HPDE6-E6E7 (cell line): ENCODE results near the gene RANBP9.
A peak's percentile ranks its signal among the peaks of the same experiment; 100 is the strongest.

Experiments used
- DNase-seq: peaks from one replicate; pipeline ENCODE4 v3.0.0; 2011; ENCODE audit warnings: missing footprints; ENCODE audit errors: extremely low spot score

The RANBP9 gene

DNA sequence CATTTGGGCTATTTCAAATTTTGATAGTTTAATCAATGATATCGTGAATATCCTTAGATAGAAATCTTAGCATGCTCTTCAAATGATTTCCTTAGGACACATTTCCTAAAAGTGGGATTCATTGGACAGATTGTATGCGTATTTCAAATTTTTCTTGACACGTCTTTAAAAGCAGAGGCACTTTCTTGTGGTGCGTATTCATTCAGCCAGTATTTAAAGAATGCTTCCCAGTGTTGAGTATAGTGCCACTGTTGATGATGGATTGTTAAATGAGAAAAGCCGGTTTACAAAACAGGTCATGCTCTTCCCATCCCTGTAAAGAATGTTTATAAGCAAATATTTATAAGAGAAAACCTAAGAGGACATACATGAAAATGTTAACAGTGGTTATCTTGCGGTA is 111.6 kb downstream of the RANBP9 start:
- no peak for DNase-seq

DNA sequence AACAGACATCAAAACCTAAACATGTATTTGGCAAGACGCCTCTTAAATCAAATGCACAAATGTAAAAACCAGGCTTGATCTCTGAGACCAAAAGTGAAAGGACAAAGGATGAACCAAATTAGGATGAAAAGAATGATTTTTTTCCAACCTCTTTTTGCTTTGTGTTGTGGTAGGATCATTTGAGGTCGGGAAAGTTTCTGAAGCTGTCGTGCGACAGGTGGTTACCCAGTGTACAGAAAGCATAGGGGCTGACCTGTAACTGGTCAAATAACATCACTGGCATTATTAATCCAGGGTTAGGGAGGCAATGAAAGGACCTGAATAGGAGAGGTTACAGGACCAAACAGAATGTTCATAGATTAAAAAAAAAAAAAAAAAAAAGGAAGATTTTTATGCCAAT is 114.6 kb downstream of the RANBP9 start:
- no peak for DNase-seq

DNA sequence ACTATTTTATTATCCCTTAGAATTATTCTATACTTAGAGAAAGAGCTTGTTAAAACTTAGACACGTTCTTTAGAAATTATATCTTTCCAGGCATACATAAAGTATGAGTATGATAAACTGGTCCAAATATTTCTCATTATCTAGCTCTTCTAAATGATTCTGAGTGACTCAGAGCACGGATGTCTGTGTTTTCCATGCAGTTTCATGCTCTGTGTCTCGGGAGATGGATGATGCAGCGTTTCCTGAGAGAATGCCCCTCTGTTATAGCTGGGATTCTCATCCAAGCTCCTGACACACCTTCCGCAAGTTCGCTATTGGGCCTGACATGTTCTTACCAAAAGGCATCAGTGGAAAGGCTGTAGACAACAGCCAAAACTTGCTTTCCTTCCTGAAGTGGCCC is 117.9 kb downstream of the RANBP9 start:
- DNase-seq = no peak

DNA sequence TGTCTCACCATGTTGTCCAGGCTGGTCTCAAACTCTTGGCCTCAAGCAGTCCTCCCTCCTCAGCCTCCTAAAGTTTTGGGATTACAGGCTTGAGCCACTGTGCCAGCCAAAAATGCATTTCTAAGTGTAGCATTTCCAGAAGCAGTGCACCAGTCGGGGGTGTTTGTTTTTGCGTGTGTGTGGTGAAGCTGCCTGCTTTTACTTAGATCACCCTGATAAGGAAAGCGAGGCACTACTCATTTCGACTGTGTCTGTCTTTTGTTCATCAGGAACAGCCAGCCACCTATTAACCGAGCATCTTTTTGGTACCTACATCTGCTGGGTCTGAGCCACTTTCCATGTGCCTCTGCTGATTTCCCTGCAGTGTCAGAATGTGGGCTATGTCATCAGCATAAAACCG is 118.5 kb downstream of the RANBP9 start:
- no peak for DNase-seq

DNA sequence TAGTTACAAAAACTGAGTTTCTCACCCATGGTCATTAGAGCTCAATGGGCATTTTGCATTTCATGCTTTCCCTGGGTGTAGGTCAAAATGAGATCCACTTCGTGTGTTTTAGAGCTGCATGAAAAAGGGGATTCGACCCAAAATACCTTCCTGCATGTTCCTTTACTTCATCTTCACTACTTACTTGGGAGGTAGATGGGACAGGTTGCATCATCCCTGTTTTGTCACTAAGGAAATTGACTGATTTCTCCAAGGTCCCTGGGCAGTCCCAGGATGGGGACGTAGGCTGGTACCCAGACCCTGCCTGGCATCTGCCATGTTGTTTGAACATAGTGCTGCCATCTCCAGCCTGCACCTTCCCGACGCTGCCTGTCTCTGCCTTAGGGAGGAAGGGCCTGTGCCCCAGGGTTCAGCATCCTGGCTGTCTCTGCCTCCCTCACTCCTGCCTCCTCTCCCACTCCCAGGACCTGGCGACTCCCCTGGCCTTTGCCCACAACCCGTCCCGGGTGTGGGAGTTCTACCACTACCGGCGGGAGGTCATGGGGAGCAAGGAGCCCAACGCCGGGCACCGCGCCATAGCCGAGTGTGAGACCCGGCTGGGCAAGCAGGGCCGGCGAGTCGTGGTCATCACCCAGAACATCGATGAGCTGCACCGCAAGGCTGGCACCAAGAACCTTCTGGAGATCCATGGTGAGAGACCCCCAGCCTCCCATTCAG is 120.3 kb downstream of the RANBP9 start:
- DNase-seq = no peak

DNA sequence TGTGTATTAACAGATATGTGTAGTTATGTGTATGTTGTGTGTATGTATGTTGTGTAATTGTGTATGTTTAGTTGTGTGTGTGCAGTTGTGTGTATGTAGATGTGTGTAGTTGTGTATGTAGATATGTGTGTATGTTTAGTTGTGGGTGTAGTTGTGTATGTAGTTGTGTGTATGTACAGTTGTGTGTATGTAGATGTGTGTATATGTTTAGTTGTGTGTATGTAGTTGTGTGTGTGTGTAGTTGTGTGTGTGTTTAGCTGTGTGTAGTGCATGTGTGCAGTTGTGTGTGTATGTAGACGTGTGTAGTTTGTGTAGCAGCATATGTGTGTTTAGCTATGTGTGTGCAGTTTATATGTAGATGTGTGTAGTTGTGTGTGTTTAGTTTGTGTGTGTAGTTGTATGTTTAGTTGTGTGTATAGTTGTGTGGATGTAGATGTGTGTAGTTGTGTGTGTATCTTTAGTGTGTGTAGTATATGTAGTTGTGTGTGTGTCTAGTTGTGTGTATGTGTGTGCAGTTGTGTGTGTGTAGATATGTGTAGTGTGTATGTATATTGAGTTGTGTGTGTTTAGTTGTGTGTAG is 121.0 kb downstream of the RANBP9 start:
- DNase-seq = no peak

DNA sequence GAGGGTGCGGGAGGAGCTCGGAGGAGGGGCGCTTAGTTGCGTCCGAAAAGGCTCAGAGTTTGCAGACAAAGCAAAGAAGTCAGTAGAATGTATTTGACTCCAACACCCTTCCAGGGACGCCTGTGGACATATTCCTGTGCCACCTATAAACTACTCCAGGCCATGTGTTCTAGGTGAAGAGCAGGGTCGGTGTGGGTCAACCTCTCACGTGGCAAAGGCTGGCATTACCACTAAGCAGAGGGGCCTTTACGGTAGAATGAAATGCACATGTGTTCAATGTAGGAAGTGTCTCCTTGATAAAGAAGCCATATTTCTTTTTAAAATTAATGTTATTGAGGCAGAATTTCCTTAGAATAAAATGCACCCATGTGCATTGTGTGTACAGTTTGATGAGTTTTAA is 121.8 kb downstream of the RANBP9 start:
- DNase-seq = no peak

DNA sequence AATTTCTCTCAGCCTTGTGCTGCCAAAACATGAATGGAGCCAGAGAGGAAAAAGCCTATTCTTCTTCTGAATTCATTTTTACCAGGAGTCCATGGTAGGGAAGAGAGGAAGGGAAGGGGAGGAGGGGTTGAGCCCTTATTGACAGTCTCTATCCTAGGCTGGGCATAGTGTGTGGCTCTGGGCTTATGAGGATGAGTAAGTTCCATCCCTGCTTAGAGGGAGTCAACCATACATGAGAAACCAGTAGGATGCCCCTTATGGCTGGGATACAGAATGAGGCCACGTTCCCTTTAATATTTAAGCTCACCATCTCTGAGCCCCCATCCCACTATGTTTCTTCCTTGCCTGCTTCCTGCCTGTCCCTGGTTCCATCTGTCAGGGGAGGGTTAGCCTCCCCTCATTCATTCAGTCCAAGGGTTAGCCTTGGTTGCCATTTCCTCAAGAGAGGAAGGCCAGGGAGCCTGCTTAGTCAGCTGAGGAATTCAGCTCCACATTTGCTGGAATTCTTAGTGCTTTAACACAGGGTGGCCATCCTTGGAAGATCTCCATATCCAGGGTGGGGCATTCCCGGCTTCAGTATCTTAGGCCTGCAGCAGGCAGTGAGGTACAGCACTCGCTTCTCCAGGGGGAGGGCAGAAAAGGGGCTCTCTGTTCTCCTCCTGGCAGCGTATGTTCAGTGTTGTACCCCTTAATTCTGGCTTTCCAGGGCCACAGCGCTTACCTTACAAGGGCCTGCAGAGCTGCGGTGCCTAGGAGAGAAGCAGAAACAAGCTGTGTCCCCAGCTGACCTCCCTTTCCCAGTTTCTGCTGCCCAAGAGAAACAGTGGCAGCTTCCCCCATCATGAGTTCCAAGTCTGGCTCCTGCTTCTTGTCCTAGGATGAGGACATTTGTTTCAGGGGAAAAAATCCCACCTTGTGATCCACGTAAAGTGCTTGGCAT is 124.8 kb downstream of the RANBP9 start:
- DNase-seq = no peak

DNA sequence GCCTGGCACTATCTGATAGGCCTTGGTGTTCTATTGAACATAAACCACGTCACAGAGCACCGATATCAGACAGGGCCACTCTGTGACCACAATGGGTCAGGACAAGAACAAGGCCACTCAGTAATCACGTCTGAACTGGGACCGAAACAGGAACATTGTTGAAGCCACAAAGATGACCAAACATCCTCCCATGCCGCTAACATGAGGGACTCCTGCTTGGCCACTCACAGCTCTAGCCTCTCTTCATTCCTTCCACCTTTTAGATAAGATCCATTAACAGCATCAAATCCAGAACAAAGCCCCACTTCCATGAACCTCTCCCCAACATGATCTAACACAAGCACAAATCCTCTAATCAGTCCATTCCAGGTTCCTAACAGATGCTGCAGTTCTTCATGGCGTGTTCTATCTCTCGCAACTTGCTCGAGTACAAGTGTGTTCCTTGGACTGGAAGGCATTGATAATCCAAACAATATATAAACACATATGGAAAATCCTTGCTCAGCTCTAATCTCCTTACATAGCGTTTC is 129.9 kb downstream of the RANBP9 start:
- DNase-seq = no peak

DNA sequence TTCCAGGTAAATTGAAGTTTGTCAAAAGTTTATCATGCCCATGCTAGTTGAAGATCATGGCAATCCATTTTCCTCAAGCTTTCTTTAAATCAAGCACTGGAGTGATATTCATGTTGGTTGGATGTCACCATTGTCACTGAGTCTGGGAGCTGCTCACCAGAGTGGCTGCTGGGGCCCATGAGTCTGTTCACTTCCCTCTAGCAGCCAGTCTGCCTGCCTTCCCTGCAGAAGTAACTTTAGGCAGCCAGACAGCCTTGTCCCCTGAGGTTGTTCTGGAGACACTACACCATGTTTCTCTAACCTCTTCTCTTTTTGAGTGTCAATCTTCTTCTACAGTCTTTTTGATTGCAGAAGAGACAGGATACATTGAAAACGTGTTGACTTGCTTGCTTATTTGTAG is 131.7 kb downstream of the RANBP9 start:
- no peak for DNase-seq

DNA sequence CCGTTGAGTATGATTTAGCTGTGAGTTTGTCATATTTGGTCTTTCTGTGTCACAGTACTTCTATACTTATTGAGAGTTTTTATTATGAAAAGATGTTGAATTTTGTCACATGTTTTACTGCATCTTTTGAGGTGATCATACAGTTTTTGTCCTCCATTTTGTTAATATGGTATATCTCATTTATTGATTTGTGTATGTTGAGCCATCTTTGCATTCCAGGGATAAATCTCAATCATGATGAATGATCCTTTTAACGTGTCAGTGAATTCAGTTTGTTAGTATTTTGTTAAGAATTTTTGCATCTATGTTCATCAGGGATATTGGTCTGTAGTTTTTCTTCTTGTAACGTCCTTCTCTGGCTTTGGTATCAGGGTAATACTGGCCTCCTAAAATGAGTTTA is 133.7 kb downstream of the RANBP9 start:
- DNase-seq = no peak

DNA sequence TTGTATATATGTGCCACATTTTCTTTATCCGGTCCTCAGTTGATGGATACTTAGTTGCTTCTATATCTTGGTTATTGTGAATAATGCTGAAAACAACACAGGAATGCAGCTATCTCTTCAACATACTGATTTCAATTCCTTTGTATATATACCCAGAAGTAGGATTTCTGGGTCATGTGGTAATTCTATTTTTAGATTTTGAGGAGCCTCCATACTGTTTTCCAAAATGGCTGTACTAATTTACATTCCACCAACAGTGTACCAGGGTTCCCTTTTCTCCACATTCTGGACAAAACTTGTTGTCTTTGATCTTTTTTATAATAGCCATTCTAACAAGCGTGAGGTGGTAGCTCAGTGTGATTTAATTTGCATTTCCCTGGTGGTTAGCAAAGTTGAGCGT is 135.6 kb downstream of the RANBP9 start:
- no peak for DNase-seq

DNA sequence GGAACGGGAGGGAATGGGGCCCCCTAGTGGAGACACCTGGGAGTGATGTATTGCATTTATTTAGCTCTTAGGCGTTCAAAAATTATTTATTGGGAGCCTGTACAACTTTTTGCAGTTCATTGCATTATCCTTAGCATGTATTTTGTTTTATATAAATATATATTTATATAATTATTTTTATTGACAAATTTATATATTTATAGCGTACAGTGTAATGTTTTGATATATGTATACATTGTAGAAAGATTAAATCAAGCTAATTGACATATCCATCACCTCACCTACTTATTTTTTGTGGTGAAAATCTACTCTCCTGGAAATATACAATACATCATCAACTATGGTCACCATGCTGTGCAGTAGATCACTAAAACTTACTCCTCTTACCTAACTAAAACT is 136.3 kb downstream of the RANBP9 start:
- DNase-seq = no peak

DNA sequence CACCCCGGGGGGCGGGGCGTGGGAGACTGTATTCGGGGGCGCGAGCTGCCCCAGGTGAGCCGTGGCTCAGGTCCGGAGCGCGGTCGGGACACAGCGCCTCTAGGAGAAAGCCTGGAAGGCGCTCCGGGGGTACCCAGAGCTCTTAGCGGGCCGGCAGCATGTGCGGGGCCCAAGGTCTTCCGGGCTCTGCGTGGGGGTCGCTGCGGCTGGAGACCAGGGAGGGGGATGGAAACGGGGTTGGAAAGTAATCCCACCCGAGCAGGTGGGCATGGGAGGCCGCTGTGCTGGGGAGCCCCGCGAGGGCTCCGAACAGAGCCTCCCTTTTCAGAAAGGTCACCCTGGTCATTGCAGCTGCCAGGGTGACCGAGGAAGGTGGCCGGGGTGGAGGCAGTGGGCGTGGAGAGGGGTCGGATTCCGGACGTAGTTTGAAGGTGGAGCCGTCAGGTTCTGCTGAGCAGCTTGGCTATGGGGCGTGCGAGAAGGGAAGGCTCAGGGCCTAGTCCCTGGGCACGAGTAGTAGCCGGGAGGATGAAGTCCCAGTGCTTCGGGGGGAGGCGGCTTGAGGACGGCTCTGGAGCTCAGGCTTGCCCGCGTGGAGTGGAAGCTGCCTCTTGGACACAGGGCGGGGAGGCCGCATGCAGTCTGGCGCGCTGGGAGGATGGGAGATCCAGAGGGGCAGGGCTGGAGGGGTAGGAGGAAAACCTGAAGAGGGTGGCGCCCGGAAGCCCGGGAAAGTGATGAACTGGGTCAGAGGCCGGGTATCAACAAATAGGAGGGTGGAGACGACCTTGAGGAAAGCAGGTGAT is 136.9 kb downstream of the RANBP9 start, which contains the start of gene SIRT5:
Gene SIRT5 (plus strand): TSS at position 31 of the 806 bp plus-strand sequence. CDS start 9,510 bp downstream, outside the sequence.
- DNase-seq = peak; percentile 78

DNA sequence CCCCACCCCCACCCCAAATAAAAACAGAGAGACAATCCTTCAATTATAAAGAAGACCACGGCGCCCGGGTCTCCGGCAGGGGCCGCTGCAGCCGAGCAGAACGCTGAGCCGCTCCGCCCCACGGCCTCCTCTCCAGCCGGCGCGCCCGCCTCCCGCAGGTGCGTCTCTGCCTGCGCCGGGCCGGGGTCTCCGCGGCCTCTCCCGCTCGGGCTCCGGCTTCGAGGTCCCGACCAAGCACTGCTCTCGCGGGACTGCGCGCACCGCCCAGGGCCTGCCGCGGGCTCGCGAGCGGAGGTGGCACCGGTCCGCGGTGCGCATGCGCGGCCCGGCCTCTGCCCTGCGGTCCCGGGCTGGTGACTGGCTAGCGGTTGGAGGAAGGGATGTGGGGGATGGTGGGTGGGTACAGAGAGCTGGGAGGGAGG is 137.5 kb downstream of the RANBP9 start:
- peak; percentile 96 for DNase-seq

DNA sequence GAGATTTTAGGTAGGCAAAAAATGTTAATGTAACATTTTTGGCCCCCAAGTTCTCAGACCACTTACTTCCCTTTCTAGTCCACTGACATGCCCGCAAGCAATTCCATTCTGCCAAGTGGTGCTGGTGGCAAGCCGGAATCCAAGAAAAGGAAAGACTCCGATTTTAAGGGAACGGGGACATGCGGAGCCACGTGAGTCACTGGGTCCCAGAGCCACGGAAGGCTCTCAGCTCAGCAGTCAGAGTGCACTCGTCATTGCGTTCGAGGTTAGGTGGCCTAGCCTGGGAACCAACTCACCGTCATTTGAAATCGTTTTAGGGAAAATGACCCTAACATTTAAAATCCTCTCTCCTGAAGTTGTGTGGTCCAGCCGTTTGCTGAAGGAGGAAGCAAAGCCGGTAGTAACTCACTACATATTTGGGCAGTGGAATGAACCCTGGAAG is 137.9 kb downstream of the RANBP9 start:
- peak; percentile 19 for DNase-seq

DNA sequence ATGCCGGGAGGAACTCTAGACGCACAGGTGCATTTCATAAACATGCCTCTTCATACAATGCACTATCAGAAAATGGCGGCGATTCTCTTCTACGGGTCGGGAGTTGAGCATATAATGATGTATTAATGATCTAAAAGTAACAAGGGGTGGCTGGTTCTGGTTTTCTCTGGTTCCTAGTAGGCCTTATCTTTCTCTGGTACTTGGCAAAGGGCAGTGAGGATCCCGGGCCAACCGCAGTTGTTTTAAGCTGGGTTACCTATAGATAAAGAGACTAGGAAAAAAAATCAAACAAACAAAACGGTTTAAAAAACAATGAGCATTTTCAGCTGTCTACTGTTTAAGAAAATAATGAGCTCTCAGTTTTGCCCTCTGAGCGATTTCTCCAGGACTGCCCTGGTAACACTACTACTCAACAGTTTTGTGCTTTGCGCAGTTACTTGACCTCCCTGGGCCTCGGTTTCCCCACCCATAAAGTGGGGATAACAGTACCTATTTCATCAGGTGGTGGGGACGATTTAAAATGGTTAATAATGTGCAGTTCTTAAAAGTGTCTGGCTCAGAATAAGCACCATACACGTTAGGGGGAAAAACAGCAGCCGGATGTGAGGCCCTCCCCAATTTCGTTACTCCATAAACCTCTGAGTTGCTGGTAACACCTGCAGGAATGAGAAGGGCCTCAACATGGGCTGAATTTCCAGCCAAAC is 138.5 kb downstream of the RANBP9 start:
- no peak for DNase-seq

DNA sequence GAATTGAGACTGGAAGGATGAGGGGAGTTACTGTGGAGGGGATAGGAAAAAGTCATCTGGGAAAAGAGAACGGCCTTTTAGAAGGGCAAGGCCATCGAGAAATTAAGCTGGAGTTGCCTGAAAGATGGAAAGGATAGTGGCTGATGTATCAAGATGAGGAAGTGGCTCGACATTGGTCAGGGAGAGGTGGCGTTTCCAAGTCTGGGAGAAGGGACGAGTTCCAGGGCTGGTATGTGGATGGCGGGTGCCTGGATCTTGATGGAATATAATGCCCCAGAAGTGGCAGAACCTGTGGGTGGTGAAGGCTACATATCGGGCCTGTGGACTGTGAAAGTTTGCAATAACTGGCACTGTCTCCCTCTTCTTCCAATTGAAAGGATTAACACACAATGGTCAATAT is 139.4 kb downstream of the RANBP9 start:
- DNase-seq = no peak
